Ascending aorta (tissue), 2 donors: ENCODE data around the gene D2HGDH. TPM values are rescaled to one million over a fixed set of nuclear protein-coding genes. Genes with fewer than 3 reads are reported as not detected.

Experiments
- DNase-seq, 2 donors: peaks; one replicate each; pipeline ENCODE4 v3.0.0-alpha.2; 2019; ENCODE audit warnings: low spot score in 2 of 2
- H3K27ac ChIP-seq, 2 donors: fragments of 200-600 bp; sonication (generic); one replicate each; pipeline ENCODE4 v1.5.1; 2016 to 2017; ENCODE audit warnings: mild to moderate bottlenecking in 1 of 2
- H3K27me3 ChIP-seq: fragments of 200-600 bp; sonication (generic); one replicate; pipeline ENCODE4 v1.5.1; 2017
- H3K36me3 ChIP-seq, 2 donors: fragments of 200-600 bp; sonication (generic); one replicate each; pipeline ENCODE4 v1.5.1; 2016
- H3K4me1 ChIP-seq, 2 donors: fragments of 200-600 bp; sonication (generic); one replicate each; pipeline ENCODE4 v1.5.1; 2016 to 2017; ENCODE audit warnings: mild to moderate bottlenecking in 1 of 2
- H3K4me3 ChIP-seq, 2 donors: fragments of 200-600 bp; sonication (generic); one replicate each; pipeline ENCODE4 v1.5.1; 2016 to 2017; ENCODE audit warnings: mild to moderate bottlenecking in 1 of 2
- H3K9me3 ChIP-seq, 2 donors: fragments of 200-600 bp; sonication (generic); one replicate each; pipeline ENCODE4 v1.5.1; 2016
- CTCF ChIP-seq, 3 experiments: fragments of 200-600 bp in 2 of 3; fragments of 450-650 bp in 1 of 3; sonication (generic) in 2 of 3; IDR thresholded peaks; one replicate each; pipeline ENCODE4 v1.5.1; 2016 to 2019; ENCODE audit warnings: antibody characterized with exemption in 3 of 3, mild to moderate bottlenecking in 1 of 3, moderate library complexity in 1 of 3
- intact Hi-C: fragments of 100-400 bp; cut with DNase I; formaldehyde crosslinking; loops from one replicate; pipeline ENCODE4 v1.15.1; 2023
- total RNA-seq: library from RNA; depleted of rRNA; stranded (reverse); fragments of >200 nt; gene quantifications from one replicate; pipeline ENCODE4 v1.1.0, GENCODE V29; 2016

The D2HGDH gene
- total RNA-seq, 1 donor from 2014 or later, result 22.2 TPM

- Histone ChIP-seq H3K27me3 (no peaks in the 10 kb centered on the region), H3K27ac (no peak overlapping the region), H3K4me3 (no peak overlapping the region), H3K9me3 (no peaks in the 10 kb centered on the region), H3K4me1 (peaks cover 0 to 3% of the 10 kb centered on the region in 2 donors), H3K36me3 (no peaks in the 10 kb centered on the region)
- no peak for TF ChIP-seq CTCF (IDR thresholded peaks at IDR 0.05)
- no peak for DNase-seq
- intact Hi-C loops, result no loop called here
These were observed 61.8 kb downstream of the D2HGDH start for GRCh38 chr2:241796209-241796608.

- peak in 1 of 2 donors; percentile 60 for DNase-seq
- no peak overlapping the region for H3K4me3 ChIP-seq
- H3K27ac ChIP-seq, result no peak overlapping the region
- no peaks in the 10 kb centered on the region for H3K27me3 ChIP-seq
- TF ChIP-seq CTCF (IDR thresholded peaks at IDR 0.05), result no peak
- intact Hi-C loops, result no loop called here
- H3K9me3 ChIP-seq, result no peaks in the 10 kb centered on the region
- peaks cover 0 to 3% of the 10 kb centered on the region in 2 donors for H3K4me1 ChIP-seq
- no peaks in the 10 kb centered on the region for H3K36me3 ChIP-seq
These were observed 62.2 kb downstream of the D2HGDH start for GRCh38 chr2:241796610-241797138.

- DNase-seq, result peak in 1 of 2 donors; percentile 57
- TF ChIP-seq CTCF (IDR thresholded peaks at IDR 0.05), result no peak
- Histone ChIP-seq H3K4me3 (no peak overlapping the region), H3K27me3 (no peaks in the 10 kb centered on the region), H3K27ac (no peak overlapping the region), H3K4me1 (no peaks in the 10 kb centered on the region), H3K36me3 (no peaks in the 10 kb centered on the region), H3K9me3 (no peaks in the 10 kb centered on the region)
- intact Hi-C loops, result no loop called here
These were observed 63.1 kb downstream of the D2HGDH start for GRCh38 chr2:241797441-241798080.

GRCh38 chr2:241798081-241798630, 63.7 kb downstream of the D2HGDH start:
- no peaks in the 10 kb centered on the region for H3K36me3 ChIP-seq
- intact Hi-C loops, result no loop called here
- H3K27ac ChIP-seq, result no peak overlapping the region
- TF ChIP-seq CTCF (IDR thresholded peaks at IDR 0.05), result no peak
- no peaks in the 10 kb centered on the region for H3K9me3 ChIP-seq
- no peaks in the 10 kb centered on the region for H3K27me3 ChIP-seq
- peak in 1 of 2 donors; percentile 62 for DNase-seq
- H3K4me1 ChIP-seq, result no peaks in the 10 kb centered on the region
- H3K4me3 ChIP-seq, result no peak overlapping the region

GRCh38 chr2:241798631-241799521, 64.4 kb downstream of the D2HGDH start:
- no peak overlapping the region for H3K27ac ChIP-seq
- peak in 1 of 2 donors; percentile 61 for DNase-seq
- H3K4me1 ChIP-seq, result peaks cover under 1 to 4% of the 10 kb centered on the region in 2 donors
- TF ChIP-seq CTCF (IDR thresholded peaks at IDR 0.05), result no peak
- no peaks in the 10 kb centered on the region for H3K36me3 ChIP-seq
- no peak overlapping the region for H3K4me3 ChIP-seq
- H3K27me3 ChIP-seq, result no peaks in the 10 kb centered on the region
- intact Hi-C loops, result no loop called here
- no peaks in the 10 kb centered on the region for H3K9me3 ChIP-seq
